ENCODE results near the gene ICAM5.

GRCh38 chr19:10256551-10256950 lies 33.2 kb upstream of the ICAM5 start:
- TF ChIP-seq POLR2A (IDR thresholded peaks at IDR 0.05; ENCODE audit: low read depth, low read length) (no peak), POLR2AphosphoS5 (IDR thresholded peaks at IDR 0.05; ENCODE audit: low read depth, low read length) (no peak), TAF1 (IDR thresholded peaks at IDR 0.05; ENCODE audit: low read depth, low read length) (no peak)
